ENCODE data around the gene LRBA.

- TF ChIP-seq POLR2AphosphoS5 (IDR thresholded peaks at IDR 0.05; ENCODE audit: low read depth, low read length) = no peak
- no peak for TF ChIP-seq TAF1 (IDR thresholded peaks at IDR 0.05; ENCODE audit: low read depth, low read length)
- no peak for TF ChIP-seq POLR2A (IDR thresholded peaks at IDR 0.05; ENCODE audit: low read depth, low read length)
- TF ChIP-seq SPI1 (IDR thresholded peaks at IDR 0.05; ENCODE audit: low read depth, low read length) = no peak
- TF ChIP-seq POU2F2 (IDR thresholded peaks at IDR 0.05; ENCODE audit: low read depth, low read length) = no peak
- TF ChIP-seq PAX5 (IDR thresholded peaks at IDR 0.05; ENCODE audit: insufficient read depth, low read length, severe bottlenecking) = no peak
Measured at GRCh38 chr4:150283689-150284088, 731.4 kb downstream of the LRBA start.

All from GM12891 (cell line).